DOHH2 (cell line): ENCODE data around the gene OPTC.

ENCODE experiments used
- H3F3A ChIP-seq: fragments of 200-600 bp; sonication (generic), shearing (Covaris generic); 2 replicates; pipeline ENCODE4 v1.6.0; 2016; ENCODE audit warnings: antibody characterized with exemption, mild to moderate bottlenecking; ENCODE audit not compliant: control insufficient read depth, insufficient read depth
- H3K27ac ChIP-seq: fragments of 200-600 bp; sonication (generic); 2 replicates; pipeline ENCODE4 v1.5.1; 2014; ENCODE audit warnings: low read depth, mild to moderate bottlenecking, low read length, moderate library complexity
- H3K27me3 ChIP-seq: fragments of 200-600 bp; sonication (generic); 2 replicates; pipeline ENCODE4 v1.6.1; 2014; ENCODE audit warnings: mild to moderate bottlenecking, low read length, mixed read lengths; ENCODE audit not compliant: control insufficient read depth
- H3K36me3 ChIP-seq: fragments of 200-600 bp; sonication (generic); 2 replicates; pipeline ENCODE4 v1.6.1; 2014; ENCODE audit warnings: mild to moderate bottlenecking, low read length, moderate library complexity, mixed read lengths; ENCODE audit not compliant: control insufficient read depth
- H3K4me1 ChIP-seq: fragments of 200-600 bp; sonication (generic); 2 replicates; pipeline ENCODE4 v1.6.1; 2014; ENCODE audit warnings: mild to moderate bottlenecking, low read length, mixed read lengths; ENCODE audit not compliant: control insufficient read depth
- H3K4me2 ChIP-seq: fragments of 200-600 bp; sonication (generic); 2 replicates; pipeline ENCODE4 v1.6.0; 2014; ENCODE audit warnings: mild to moderate bottlenecking, low read length, moderate library complexity
- H3K4me3 ChIP-seq: fragments of 200-600 bp; sonication (generic); 2 replicates; pipeline ENCODE4 v1.5.1; 2014; ENCODE audit warnings: mild to moderate bottlenecking, low read length, mixed read lengths
- H3K79me2 ChIP-seq: fragments of 200-600 bp; sonication (generic); 2 replicates; pipeline ENCODE4 v1.6.1; 2014; ENCODE audit warnings: mild to moderate bottlenecking, low read length, mixed read lengths; ENCODE audit not compliant: control insufficient read depth
- H3K9me2 ChIP-seq: fragments of 200-600 bp; sonication (generic); replicated peaks from 2 replicates; pipeline ENCODE4 v1.6.1; 2014; ENCODE audit warnings: mild to moderate bottlenecking, low read length, mixed read lengths; ENCODE audit not compliant: control insufficient read depth
- H3K9me3 ChIP-seq: fragments of 200-600 bp; sonication (generic); 2 replicates; pipeline ENCODE4 v1.6.1; 2014; ENCODE audit warnings: antibody characterized with exemption, low read length, mixed read lengths; ENCODE audit not compliant: control insufficient read depth, insufficient read depth
- H4K20me1 ChIP-seq: fragments of 200-600 bp; sonication (generic); 2 replicates; pipeline ENCODE4 v1.6.0; 2014; ENCODE audit warnings: low read depth, mild to moderate bottlenecking, antibody characterized with exemption, low read length, moderate library complexity; ENCODE audit not compliant: control insufficient read depth, insufficient read depth
- EZH2phosphoT487 ChIP-seq: fragments of 200-600 bp; sonication (generic); IDR thresholded peaks from 2 replicates; pipeline ENCODE4 v1.6.1; 2017; ENCODE audit warnings: borderline replicate concordance, mild to moderate bottlenecking, antibody characterized with exemption, low read length, moderate library complexity, mixed read lengths
- TF ChIP-seq, protein P1 (sequence below): fragments of 200-600 bp; sonication (generic); IDR thresholded peaks from one replicate; pipeline ENCODE4 v1.5.1; 2014; ENCODE audit warnings: antibody characterized with exemption, mild to moderate bottlenecking, low read depth, low read length; ENCODE audit not compliant: poor library complexity, severe bottlenecking

OPTC gene

DNA sequence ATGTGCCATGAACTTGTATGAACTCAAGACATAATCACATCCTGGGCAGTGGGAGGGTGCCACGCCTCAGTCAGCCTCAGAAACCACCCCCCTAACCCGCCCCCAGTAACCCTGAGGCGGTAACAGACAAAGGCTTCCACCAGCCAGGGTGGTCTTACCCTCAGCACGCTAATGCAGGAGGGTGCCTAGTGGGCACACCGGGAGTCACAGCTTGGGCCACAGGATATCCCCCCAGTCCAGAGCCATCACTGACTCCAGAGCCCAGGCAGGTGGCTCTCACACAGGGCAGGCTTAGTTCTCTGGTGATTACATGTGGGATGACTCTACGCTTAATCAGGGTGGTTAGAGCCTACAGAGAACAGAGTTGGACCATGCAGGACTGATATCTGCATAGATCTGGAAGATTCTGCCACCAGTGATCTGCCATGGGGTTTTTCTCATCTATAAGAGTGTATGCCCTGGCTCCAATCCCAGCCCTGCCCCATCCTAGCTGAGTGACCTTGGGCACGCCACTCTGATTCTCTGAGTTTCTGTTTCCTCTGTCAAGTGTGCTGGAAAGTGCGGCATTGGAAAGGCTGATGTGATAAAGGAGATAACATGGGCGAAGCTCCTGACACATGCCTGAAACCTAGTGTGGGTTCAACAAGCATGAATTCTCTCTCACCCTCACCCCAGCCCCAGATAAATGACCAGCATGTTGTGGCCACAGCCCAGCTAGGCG is 27.3 kb downstream of the OPTC start:
- TF ChIP-seq EZH2phosphoT487, result no peak
- TF ChIP-seq, protein P1, sequence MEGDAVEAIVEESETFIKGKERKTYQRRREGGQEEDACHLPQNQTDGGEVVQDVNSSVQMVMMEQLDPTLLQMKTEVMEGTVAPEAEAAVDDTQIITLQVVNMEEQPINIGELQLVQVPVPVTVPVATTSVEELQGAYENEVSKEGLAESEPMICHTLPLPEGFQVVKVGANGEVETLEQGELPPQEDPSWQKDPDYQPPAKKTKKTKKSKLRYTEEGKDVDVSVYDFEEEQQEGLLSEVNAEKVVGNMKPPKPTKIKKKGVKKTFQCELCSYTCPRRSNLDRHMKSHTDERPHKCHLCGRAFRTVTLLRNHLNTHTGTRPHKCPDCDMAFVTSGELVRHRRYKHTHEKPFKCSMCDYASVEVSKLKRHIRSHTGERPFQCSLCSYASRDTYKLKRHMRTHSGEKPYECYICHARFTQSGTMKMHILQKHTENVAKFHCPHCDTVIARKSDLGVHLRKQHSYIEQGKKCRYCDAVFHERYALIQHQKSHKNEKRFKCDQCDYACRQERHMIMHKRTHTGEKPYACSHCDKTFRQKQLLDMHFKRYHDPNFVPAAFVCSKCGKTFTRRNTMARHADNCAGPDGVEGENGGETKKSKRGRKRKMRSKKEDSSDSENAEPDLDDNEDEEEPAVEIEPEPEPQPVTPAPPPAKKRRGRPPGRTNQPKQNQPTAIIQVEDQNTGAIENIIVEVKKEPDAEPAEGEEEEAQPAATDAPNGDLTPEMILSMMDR, result no peak
- Histone ChIP-seq H3K4me2 (no peak overlapping the region), H3K4me1 (no peaks in the 10 kb centered on the region), H3F3A (no peaks in the 10 kb centered on the region), H3K27ac (no peak overlapping the region), H3K4me3 (no peak overlapping the region), H3K36me3 (no peaks in the 10 kb centered on the region), H3K9me2 (no peaks in the 10 kb centered on the region), H3K9me3 (no peaks in the 10 kb centered on the region), H4K20me1 (no peaks in the 10 kb centered on the region), H3K27me3 (peaks cover 4% of the 10 kb centered on the region; the same call in 1 of the 2 replicates), H3K79me2 (no peaks in the 10 kb centered on the region)

DNA sequence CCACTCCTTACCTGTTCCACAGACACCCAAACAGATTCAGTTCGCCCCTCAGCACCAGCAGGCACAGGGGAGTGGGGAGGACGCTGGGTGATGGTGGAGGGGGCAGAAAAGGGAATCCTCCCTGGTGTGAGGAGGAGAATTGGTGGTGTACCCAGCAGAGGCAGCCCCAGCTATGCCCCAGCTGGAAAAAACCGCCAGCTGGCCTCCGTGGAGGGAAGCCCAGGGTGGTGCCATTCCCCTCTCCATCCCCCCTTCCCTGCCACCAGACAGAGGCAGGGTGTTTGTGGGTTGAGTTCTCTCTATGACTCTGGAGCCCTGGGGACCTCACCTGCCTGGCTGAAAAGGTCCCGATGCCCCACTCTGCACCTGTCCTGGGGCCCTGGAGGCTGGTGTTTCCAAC is 27.9 kb downstream of the OPTC start:
- Histone ChIP-seq H3K4me2 (no peak overlapping the region), H3K36me3 (no peaks in the 10 kb centered on the region)

DNA sequence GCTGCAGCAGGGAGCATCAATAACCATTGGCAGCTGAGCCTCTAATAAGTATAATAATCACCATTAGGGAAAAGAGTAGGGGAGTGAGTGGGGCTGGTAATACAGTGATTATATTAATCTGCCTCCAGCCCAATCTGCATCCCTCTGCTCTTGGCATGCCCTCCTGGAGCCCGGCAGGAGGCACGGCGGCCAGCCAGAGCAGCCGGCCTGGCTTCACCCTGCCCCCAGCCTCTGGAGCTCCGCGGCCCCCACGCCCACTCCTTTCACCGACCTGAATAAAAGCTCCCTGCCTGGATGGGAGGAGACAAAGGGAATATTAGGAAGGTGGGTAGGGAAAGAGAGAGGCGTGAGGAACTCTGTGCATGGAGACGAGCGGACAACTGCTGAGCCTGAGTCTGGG is 28.3 kb downstream of the OPTC start:
- Histone ChIP-seq H3K4me3 (no peak overlapping the region), H3F3A (no peaks in the 10 kb centered on the region), H3K9me3 (no peaks in the 10 kb centered on the region), H4K20me1 (no peaks in the 10 kb centered on the region), H3K9me2 (no peaks in the 10 kb centered on the region), H3K27ac (no peak overlapping the region), H3K4me2 (no peak overlapping the region), H3K27me3 (peaks cover 6% of the 10 kb centered on the region; the same call in 1 of the 2 replicates), H3K79me2 (no peaks in the 10 kb centered on the region), H3K36me3 (no peaks in the 10 kb centered on the region), H3K4me1 (no peaks in the 10 kb centered on the region)
- TF ChIP-seq EZH2phosphoT487, result no peak
- TF ChIP-seq, protein P1, result no peak

More for the DNA sequence above, 27.9 kb downstream of the OPTC start:
- Histone ChIP-seq H3K27ac (no peak overlapping the region), H3F3A (no peaks in the 10 kb centered on the region), H3K27me3 (peaks cover 4% of the 10 kb centered on the region; the same call in 1 of the 2 replicates), H3K9me3 (no peaks in the 10 kb centered on the region), H4K20me1 (no peaks in the 10 kb centered on the region), H3K4me3 (no peak overlapping the region), H3K9me2 (no peaks in the 10 kb centered on the region), H3K79me2 (no peaks in the 10 kb centered on the region), H3K4me1 (no peaks in the 10 kb centered on the region)
- TF ChIP-seq EZH2phosphoT487, result no peak
- TF ChIP-seq, protein P1, result no peak
